HTERT RPE-1 (cell line): ENCODE results near the gene COPZ1.
"Not testable (repeated sequence)": the region's sequence is repeated elsewhere in the genome, so short reads cannot be mapped to it uniquely, and the experiment has no call there.

Source experiments
- in situ Hi-C: fragments of 300-500 bp; cut with MboI; formaldehyde crosslinking; loops from 4 replicates; pipeline ENCODE4 v1.14.3; 2020; ENCODE audit warnings: low sequenced_read_pairs

The COPZ1 gene

DNA sequence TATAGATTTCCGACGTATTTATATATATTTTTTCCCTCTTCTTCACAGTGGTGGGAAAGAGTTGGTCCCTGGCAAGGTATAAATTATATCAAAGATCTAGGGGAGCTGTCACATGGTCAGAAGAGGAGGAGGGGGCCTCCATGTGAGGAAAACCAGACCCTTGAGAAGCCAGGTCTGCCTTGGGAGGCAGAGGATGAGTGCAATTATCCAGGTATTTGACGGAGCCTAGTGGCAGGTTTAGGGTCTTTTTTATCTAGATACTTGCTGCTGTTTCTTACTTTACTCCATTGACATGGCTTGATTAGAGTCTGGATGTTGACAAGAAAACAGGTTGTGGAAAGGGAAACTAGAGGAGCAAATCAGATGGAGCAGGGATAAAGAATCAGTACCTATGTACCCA, 5.5 kb downstream of the COPZ1 start:
- in situ Hi-C loops = no loop called here

DNA sequence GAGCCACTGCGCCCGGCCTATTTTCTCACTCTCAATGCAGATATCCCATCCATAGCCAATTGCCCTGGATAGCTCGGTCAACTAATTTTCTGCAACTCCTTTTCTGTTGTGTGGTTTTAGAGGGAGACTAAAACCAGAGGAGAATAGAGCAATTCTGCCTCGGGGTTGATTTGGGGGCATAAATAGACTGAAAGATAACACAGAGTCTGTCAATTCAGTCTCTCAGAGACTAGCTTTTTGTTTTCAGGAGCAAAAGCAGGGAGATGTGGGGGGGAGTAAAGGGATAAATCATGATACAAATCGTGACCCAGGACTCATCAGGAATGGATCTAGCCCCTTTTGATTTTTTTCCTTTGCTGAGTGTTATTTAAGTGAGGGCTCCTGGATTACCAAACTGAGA, 6.5 kb downstream of the COPZ1 start:
- in situ Hi-C loops = no loop called here

DNA sequence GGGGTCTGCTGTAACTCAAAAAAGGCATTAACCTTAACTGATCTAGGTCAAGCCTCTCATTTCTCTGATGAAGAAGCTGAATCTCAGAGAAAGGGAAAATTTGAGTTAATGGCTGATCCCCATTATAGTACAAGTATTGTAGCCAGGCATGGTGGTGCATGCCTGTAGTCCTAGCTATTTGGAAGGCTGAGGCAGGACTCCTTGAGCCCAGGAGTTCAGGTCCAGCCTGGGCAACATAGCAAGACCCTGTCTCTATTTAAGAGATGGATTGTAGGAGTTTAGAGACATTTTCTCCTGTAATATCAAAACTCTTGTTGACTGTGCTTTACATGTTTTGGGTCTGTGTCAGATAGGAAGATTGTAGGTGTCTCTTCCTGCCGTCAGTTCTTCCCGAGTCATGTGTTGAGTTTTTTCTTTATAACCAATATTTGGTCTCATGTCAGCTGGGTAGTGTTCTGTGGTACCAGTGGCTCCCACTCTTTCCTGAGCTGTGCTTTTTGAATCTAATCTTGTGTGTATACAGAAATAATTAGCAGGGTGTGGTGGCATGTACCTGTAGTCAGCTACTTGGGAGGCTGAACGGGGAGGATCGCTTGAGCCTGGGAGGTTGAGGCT, 8.6 kb downstream of the COPZ1 start:
- in situ Hi-C loops = no loop called here

DNA sequence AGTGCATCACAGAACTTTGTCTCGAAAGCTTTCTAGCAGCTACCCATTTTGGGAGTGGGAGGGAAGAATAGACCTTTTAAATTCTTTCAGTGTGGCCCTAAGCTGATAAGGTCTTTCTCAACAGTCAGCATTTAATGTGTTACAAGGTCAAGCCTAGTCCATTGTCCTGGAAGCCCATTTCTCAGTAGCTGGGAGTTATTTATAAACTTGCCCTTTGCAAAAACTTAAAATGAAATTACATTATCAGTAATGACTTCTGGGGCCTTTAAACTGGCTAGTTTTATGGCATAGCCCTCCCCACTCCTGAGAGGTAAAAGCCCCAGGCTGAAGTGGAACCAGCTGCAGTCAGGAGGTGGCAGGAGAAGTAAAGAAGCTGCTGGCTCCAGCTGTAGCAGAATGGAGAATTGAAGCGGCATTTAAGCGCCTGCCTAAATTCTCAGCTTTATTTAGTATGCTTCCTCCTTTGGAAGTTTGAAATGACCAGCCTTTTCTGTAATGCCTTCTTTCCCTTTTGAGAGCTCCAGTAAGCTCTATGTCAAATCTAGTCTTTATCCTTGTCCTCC, 12.4 kb downstream of the COPZ1 start:
- in situ Hi-C loops = no loop called here

DNA sequence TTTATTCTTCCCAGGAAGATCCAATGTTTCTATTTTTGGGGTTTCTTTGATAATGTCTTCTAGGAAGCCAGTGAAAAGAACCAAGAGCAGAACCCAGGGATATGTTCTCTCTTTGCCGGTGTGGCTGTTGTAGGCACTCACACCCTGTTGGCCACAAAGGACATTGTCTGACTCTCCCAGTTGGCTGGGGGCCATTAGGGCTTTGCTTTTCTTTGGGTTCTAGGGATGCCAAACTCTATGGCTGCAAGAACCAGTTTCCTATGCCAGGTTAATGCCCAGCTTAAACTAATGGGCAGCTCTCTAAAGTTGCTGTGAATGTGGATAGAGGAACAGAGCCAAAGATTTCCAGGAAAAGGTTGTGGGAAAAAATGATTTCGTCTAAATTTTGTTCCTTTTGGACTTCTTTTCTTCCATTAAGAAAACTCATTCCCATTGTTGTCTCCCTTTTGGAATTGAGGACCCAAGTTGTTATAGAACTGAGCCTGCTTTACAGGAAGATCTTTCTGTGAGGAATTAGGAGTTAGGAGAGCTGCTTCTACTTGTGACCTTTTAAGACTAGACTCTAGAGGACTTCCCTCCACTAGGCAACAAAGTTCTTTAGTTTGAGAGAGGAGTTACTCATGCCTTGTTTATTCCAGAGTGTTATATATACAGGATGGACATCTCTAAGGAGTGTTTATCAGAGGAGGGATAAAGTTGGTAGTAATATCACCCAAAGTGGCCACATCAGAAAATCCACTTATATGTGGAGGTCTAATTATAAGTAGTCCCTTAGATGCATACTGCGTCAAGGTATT, 13.1 kb downstream of the COPZ1 start:
- in situ Hi-C loops = no loop called here

DNA sequence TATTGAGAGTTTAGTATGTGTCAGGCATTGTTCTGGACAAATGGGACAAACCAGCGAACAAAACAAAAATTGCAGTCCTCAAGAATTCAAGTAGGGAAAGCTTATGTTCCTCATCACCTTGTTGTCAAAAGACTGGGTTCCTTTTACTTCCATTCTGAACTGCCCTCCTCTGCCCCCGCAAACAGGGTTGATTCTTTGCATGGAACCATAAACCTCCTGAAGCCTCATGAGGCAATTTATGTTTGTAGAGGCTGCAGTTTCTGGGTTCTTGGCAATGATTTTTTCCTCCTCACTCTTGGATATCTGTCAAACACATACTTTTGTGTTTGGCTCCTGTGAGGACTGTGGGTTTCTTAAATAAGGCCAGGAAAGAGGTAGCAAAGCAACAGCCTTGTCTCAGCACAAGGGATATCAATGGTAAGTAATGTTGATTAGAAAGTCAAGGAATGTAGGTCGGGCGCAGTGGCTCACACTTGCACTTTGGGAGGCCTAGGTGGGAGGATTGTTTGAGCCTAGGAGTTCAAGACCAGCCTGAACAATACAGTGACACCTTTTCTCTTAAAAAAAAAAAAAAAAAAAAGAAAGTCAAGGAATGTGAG, 13.9 kb downstream of the COPZ1 start:
- in situ Hi-C loops = no loop called here

DNA sequence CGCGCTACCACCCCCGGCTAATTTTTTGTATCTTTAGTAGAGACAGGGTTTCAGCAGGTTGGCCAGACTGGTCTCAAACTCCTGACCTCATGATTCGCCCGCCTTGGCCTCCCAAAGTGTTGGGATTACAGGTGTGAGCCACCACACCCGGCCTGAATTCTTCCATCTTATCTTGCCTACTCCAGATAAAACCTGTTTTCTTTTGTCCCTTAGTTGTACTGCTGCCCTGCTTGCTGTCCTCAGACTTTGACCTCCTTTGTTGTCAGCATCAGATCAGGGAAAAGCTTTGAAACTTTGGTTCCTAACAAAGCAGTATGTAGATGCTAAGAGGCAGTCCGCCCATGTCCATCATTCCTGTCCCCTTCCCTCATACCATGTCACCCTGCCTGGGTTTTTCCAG, 15.9 kb downstream of the COPZ1 start:
- in situ Hi-C loops = no loop called here

DNA sequence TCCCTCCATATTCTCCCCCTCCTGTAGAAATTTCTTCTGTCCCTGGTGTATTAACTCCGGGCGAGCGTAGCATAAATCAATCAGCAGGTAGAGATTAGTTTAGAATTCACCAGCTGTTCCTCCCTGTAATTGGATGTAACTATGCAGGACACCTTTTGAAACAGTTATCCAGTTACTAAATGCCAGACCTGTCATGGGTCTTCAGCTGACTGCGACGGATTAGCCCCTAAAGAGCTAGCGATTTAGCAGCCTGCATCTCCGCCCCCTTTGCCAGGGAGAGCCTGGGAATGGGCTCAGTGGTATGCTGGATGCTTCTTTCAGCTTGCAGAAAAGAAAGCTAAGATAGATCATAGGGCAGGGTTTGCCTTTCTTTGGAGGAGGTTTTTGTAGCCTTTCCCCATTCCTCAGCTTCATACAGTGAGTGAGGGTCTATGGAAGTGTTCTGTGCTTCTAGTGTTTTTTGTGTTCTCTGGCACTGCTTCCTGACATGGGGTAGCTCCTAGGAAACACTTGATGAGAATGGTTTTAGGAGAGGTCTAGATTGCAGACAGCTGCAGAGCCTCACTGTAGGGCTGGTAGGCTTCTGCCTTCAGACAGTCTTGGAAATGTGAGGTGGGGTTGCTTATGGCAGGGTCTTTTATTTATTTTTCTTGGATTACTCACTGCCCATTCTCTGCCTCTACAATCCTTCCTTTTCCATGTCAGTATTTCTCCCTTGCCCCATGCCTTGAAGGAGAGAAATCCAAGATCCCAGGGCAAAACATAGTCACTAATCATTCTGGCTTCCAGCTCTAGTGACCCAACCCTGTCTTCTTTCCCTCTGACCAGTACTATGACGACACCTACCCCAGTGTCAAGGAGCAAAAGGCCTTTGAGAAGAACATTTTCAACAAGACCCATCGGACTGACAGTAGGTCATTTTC, 16.7 kb downstream of the COPZ1 start:
- in situ Hi-C loops = no loop called here

DNA sequence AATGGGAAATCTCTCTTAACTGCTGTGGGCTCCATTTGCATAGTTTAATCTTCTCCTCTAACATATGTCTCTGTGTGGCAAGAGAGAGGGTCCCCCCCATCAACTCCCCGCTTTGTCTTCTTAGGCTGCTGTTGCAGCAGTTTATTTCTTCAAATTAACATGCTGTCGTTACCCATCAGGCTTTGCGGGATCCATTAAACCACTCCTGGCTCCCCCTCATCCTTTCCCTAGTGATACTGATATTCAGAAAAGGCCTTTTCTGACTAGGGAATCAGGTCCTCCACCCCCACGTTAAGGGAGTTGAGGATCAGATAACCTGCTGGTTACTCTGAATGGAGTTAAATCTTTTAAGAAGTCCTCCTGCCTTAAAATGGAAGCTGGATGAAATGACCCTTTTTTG, 24.1 kb downstream of the COPZ1 start:
- in situ Hi-C loops = no loop called here

DNA sequence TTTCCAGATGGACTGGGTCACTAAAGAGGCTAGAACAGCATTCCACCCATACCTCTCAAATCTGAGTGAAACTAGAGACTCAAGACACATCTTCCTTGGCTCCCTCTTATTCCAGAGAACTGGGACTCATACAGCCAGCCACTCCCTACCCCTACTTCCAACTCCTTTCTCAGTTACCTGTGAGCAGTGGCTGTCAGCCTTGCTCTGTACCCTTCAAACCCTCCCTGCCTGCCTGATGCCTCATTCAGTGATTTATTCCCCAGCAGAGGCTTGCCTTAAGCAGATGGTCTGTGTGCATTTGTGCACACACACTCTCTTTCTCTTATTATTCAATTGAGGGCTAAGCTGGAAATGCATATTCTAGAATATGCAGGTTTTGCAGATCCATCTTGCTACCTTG, 24.7 kb downstream of the COPZ1 start:
- in situ Hi-C loops = no loop called here

DNA sequence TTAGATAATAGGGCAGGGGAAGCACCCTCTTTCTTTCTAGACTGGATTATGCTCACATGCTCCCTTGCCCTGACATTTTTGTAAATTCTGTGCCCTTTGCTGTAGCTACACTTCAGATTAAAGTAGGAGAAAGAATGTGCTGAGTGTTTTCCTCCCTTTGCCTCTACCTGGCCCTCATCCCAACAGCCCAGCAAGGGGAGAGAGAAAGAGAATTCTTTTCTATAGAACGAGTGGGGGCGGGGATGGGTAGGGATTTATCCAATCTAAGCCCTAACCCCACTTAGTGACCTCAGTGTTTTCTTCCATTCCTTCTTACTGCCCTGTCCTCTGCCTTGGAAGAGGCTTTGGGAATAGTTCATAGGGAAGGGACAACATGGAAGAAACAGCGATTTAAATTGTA, 25.8 kb downstream of the COPZ1 start:
- in situ Hi-C loops = no loop called here

DNA sequence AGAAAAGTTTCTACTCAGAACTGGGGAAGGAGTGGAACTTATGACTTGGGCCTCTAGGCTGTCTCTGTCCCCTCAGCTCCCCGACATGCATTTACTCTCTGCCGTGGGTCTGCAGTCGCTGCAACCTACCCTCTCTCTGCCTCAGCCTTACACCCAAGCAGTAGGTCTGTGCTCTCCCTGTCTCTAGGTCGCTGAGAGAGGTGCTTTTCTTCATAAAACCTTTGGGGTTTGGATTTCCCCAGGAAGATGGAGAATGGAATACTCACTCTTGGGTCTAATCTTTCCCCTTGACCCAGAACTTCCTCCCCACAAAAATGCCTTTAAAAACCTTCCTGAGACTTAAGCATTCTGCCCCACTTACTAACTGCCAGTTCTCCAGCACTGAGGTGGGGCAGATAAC, 26.4 kb downstream of the COPZ1 start:
- in situ Hi-C loops = no loop called here

DNA sequence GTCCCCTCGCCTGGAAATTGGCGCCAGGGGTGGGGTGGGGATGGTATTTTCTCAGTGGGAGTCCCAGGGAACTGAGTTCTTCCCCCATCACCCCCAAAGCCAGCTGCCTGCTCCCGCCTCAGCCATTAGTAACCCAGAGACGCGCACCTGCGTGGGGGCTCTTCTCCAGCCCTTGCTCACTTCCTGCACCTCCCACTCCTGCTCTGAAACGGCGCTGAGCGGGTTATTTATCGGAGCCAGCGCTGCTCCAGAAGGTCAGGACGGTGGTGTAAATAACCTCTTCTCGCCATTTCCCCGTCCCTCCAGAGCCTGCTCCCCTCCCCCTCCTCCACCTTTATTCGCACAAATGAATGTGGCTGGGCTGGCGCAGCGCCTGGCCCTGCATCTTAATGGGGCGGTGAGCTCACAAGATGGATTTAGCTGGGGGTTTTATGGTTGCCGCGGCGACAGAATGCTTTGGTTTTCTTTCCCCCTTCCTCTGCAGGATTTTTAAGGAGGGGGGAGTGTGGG, 27.1 kb downstream of the COPZ1 start:
- in situ Hi-C loops = no loop called here

DNA sequence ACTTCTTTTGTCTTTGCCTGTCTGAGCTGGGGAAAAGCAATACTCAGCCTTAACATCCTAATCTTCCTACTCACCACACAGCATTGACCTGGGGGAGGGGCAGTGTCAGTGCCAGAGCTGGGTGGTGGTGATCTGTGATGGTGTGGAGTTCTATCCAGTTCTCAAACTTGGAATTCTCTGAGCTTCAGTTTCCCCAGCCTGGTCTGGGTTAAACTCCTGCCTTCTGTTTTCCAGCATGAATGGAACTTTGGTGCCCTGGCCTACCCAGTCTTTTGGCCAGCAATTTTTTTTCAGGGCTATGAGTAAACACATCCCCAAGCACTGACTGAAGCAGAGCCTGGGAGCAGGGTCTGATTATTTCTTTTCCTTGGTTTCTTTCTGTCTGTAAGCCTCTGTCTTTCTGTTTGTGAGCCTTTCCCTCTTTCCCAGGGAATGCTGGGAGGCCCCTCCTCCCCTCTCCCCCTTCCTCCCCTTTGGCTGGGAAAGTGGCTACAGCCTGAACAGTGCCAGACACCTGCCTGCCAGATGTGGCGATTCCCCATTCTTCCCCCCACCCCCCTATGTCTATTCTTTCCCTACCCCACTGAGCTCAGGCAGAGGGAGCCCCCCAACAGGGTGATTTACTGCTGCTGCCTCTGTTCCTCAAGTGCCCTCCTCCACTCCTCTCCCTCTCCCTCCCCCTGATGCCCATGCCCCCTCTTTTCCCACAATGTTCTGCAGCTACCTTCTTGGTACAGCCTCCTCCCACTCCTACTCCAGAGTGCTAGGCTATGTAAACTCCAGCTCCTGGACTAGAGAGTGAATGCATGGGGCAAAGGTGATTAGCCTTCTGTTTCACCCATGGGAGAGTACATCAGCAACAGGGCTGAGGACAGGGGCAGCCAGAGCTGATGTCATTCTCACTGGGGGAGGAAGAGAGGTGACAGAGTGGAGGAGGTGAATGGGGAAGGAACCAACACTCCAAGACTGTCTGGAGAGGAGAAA, 28.3 kb downstream of the COPZ1 start:
- in situ Hi-C loops = no loop called here

DNA sequence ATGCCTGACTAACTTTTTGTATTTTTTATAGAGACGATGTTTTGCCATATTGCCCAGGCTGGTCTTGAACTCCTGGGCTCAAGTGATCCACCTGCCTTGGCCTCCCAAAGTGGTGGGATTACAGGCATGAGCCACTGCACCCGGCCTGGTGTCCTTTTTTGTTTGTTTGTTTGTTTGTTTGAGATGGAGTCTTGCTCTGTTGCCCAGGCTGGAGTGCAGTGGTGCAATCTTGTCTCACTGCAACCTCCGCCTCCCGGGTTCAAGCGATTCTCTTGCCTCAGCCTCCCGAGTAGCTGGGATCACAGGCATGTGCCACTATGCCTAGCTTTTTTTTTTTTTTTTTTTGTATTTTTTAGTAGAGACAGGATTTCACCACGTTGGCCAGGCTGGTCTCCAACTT, 29.3 kb downstream of the COPZ1 start:
- in situ Hi-C loops = not testable (repeated sequence)

DNA sequence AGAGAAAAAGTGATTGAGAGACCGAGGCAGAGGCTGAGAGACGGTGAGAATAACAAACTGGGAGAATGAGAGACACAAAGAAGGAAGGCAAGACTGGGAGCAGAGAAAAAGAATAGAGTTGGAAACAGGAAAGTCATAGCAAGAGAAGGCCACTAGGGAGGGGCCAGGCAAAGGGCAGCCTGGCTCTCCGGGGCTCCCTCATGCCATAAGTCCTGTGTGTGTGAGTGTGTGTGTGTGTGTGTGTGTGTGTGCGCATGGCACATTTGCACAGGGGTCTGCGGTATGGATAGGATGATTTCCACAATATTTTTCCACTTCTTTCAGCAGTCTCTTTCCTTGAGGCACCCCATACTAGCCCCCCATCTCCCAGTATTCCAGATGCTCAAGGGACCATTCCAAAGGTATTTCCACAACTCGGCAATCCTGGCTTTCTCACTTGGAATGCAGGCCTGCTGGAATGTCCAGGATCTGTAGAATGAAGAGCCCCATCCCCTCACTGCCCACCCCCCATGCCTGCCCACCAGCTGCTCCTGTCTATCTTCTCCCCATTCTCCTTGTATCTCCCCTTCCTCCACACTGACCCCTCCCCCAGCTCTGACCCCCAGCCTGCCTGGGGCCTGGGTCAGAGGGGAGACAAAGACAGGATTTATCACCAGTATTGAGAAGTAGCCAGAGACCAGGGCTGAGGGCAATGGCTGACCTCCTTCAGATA, 30.3 kb downstream of the COPZ1 start:
- in situ Hi-C loops = no loop called here

DNA sequence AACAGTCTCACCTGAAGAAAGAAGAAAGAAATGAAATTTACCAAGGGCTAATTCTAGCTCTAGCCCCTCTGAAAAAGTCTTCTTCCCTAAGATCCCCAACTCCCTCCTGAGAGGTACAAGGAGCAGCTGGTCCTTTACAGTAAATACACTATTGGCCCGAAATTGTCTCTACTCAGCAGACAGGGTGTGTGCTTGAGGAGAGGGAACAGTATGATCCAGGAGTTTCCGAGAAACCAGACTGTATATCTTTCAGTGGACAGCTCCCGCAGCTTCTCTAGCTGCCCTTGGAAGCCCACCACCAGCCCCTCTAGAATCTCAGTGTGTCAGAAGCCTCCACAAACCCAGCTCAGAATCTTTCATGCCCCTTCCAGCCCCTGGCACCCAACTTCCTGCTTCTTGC, 31.3 kb downstream of the COPZ1 start:
- in situ Hi-C loops = no loop called here

DNA sequence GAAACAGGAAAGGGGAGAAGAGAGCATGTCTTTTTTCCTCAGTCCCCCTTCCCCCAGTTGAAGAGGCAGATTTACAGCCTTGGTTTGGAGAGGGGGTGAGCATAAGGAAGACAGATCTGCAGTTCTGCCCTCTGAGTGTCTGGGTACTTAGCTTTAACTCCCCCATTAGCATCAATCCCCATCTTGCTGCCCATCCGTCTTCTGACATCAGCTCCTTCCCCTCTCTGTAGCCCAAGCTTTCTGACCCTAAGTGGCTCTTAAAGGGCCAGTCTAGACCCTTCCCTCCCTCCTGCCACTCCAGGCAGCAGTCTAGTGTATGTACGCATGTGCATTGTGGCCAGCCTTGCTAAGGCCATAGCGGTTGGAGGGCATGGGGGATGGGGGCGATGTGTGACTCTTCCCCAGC, 32.0 kb downstream of the COPZ1 start:
- in situ Hi-C loops = no loop called here
